ENCODE data around the gene STARD5. TPM values are rescaled to one million over a fixed set of nuclear protein-coding genes. Genes with fewer than 3 reads are reported as not detected.

Gene STARD5
- total and polyA plus RNA-seq, 2 of the 8 experiments (the other 6 are each of a cell fraction or from before 2014, with no cell fraction given): 5.5 to 10.4 TPM

- TF ChIP-seq, protein P1, sequence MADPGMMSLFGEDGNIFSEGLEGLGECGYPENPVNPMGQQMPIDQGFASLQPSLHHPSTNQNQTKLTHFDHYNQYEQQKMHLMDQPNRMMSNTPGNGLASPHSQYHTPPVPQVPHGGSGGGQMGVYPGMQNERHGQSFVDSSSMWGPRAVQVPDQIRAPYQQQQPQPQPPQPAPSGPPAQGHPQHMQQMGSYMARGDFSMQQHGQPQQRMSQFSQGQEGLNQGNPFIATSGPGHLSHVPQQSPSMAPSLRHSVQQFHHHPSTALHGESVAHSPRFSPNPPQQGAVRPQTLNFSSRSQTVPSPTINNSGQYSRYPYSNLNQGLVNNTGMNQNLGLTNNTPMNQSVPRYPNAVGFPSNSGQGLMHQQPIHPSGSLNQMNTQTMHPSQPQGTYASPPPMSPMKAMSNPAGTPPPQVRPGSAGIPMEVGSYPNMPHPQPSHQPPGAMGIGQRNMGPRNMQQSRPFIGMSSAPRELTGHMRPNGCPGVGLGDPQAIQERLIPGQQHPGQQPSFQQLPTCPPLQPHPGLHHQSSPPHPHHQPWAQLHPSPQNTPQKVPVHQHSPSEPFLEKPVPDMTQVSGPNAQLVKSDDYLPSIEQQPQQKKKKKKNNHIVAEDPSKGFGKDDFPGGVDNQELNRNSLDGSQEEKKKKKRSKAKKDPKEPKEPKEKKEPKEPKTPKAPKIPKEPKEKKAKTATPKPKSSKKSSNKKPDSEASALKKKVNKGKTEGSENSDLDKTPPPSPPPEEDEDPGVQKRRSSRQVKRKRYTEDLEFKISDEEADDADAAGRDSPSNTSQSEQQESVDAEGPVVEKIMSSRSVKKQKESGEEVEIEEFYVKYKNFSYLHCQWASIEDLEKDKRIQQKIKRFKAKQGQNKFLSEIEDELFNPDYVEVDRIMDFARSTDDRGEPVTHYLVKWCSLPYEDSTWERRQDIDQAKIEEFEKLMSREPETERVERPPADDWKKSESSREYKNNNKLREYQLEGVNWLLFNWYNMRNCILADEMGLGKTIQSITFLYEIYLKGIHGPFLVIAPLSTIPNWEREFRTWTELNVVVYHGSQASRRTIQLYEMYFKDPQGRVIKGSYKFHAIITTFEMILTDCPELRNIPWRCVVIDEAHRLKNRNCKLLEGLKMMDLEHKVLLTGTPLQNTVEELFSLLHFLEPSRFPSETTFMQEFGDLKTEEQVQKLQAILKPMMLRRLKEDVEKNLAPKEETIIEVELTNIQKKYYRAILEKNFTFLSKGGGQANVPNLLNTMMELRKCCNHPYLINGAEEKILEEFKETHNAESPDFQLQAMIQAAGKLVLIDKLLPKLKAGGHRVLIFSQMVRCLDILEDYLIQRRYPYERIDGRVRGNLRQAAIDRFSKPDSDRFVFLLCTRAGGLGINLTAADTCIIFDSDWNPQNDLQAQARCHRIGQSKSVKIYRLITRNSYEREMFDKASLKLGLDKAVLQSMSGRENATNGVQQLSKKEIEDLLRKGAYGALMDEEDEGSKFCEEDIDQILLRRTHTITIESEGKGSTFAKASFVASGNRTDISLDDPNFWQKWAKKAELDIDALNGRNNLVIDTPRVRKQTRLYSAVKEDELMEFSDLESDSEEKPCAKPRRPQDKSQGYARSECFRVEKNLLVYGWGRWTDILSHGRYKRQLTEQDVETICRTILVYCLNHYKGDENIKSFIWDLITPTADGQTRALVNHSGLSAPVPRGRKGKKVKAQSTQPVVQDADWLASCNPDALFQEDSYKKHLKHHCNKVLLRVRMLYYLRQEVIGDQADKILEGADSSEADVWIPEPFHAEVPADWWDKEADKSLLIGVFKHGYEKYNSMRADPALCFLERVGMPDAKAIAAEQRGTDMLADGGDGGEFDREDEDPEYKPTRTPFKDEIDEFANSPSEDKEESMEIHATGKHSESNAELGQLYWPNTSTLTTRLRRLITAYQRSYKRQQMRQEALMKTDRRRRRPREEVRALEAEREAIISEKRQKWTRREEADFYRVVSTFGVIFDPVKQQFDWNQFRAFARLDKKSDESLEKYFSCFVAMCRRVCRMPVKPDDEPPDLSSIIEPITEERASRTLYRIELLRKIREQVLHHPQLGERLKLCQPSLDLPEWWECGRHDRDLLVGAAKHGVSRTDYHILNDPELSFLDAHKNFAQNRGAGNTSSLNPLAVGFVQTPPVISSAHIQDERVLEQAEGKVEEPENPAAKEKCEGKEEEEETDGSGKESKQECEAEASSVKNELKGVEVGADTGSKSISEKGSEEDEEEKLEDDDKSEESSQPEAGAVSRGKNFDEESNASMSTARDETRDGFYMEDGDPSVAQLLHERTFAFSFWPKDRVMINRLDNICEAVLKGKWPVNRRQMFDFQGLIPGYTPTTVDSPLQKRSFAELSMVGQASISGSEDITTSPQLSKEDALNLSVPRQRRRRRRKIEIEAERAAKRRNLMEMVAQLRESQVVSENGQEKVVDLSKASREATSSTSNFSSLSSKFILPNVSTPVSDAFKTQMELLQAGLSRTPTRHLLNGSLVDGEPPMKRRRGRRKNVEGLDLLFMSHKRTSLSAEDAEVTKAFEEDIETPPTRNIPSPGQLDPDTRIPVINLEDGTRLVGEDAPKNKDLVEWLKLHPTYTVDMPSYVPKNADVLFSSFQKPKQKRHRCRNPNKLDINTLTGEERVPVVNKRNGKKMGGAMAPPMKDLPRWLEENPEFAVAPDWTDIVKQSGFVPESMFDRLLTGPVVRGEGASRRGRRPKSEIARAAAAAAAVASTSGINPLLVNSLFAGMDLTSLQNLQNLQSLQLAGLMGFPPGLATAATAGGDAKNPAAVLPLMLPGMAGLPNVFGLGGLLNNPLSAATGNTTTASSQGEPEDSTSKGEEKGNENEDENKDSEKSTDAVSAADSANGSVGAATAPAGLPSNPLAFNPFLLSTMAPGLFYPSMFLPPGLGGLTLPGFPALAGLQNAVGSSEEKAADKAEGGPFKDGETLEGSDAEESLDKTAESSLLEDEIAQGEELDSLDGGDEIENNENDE (IDR thresholded peaks at IDR 0.05; ENCODE audit: insufficient replicate concordance, low read length): no peak
- TF ChIP-seq ZNF274 (IDR thresholded peaks at IDR 0.05; ENCODE audit: borderline replicate concordance, extremely low read depth, low read length): no peak
- no peak for TF ChIP-seq SP4 (IDR thresholded peaks at IDR 0.05; ENCODE audit: low read length)
- no peak for TF ChIP-seq SIN3A (conservative IDR thresholded peaks at IDR 0.05 in 1 of 2, IDR thresholded peaks at IDR 0.05 in 1 of 2; ENCODE audit: low read depth in 1 of 2, low read length in 2 of 2)
- no peak for TF ChIP-seq CBX5 (IDR thresholded peaks at IDR 0.05; ENCODE audit: low read depth, low read length)
- no peak for TF ChIP-seq KDM4A (IDR thresholded peaks at IDR 0.05; ENCODE audit: low read depth, low read length, severe bottlenecking)
- TF ChIP-seq CHD1 (IDR thresholded peaks at IDR 0.05; ENCODE audit: low read depth, low read length): no peak
- no peak for TF ChIP-seq BRCA1 (IDR thresholded peaks at IDR 0.05; ENCODE audit: low read depth, low read length)
- TF ChIP-seq RFX5 (IDR thresholded peaks at IDR 0.05; ENCODE audit: borderline replicate concordance, low read depth, low read length): no peak
- TF ChIP-seq CBX8 (IDR thresholded peaks at IDR 0.05; ENCODE audit: borderline replicate concordance, low read depth, low read length): no peak
- TF ChIP-seq CEBPB (IDR thresholded peaks at IDR 0.05; ENCODE audit: low read depth, low read length): no peak
Measured at GRCh38 chr15:81280696-81281455, 43.1 kb downstream of the STARD5 start (continued).

Data from H1 (cell line).